DND-41 (cell line): ENCODE measurements around the gene BIRC7.

Experiments used
- EZH2 ChIP-seq: IDR thresholded peaks from 3 replicates; pipeline ENCODE4 v1.6.1; 2012; ENCODE audit warnings: borderline replicate concordance, low read depth, mild to moderate bottlenecking, moderate library complexity, low read length, inconsistent platforms; ENCODE audit not compliant: severe bottlenecking
- TF ChIP-seq, protein P1 (sequence below): IDR thresholded peaks from 2 replicates; pipeline ENCODE4 v1.5.1; 2012; ENCODE audit warnings: borderline replicate concordance, low read length, moderate library complexity, mild to moderate bottlenecking; ENCODE audit not compliant: poor library complexity, severe bottlenecking; ENCODE audit errors: extremely low read depth

DNA sequence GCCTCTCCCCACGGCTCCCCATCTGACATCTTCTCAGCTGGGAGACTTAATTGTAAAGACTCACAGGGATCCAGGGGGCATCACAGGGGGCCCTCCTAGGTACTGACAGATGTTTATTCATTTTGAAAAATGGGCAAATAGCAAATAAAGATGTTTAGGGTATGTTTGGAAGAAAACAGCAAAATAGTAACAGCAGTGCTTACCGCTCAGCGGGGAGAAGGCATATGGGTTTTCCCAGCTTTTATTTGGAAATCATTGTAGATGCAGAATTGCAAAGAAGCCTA is 2.7 kb upstream of the BIRC7 start:
- TF ChIP-seq, protein P1, sequence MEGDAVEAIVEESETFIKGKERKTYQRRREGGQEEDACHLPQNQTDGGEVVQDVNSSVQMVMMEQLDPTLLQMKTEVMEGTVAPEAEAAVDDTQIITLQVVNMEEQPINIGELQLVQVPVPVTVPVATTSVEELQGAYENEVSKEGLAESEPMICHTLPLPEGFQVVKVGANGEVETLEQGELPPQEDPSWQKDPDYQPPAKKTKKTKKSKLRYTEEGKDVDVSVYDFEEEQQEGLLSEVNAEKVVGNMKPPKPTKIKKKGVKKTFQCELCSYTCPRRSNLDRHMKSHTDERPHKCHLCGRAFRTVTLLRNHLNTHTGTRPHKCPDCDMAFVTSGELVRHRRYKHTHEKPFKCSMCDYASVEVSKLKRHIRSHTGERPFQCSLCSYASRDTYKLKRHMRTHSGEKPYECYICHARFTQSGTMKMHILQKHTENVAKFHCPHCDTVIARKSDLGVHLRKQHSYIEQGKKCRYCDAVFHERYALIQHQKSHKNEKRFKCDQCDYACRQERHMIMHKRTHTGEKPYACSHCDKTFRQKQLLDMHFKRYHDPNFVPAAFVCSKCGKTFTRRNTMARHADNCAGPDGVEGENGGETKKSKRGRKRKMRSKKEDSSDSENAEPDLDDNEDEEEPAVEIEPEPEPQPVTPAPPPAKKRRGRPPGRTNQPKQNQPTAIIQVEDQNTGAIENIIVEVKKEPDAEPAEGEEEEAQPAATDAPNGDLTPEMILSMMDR: no peak
- no peak for TF ChIP-seq EZH2
